Keratinocyte (primary cell): ENCODE measurements around the gene TAF1D. TPM values are rescaled to one million over a fixed set of nuclear protein-coding genes. Genes with fewer than 3 reads are reported as not detected.

Experiments
- DNase-seq: peaks from one replicate; pipeline ENCODE4 v3.0.0-alpha.2; 2011; ENCODE audit warnings: low read depth, missing footprints, low spot score
- FAIRE-seq: peaks from 2 replicates; lab custom pipeline; 2011; peaks lifted over from hg19 to GRCh38; lab: Jason Lieb, UNC
- H2AFZ ChIP-seq: 2 replicates; pipeline ENCODE4 v1.6.0; 2012; ENCODE audit warnings: low read length, control low read depth, inconsistent platforms; ENCODE audit not compliant: control insufficient read depth
- H3K27ac ChIP-seq: 2 replicates; pipeline ENCODE4 v1.5.1; 2011; ENCODE audit warnings: low read length; ENCODE audit not compliant: control insufficient read depth, insufficient read depth
- H3K27me3 ChIP-seq: 3 replicates; pipeline ENCODE4 v1.6.0; 2011; ENCODE audit warnings: low read length; ENCODE audit not compliant: control insufficient read depth, insufficient read depth; ENCODE audit errors: extremely low read depth
- H3K36me3 ChIP-seq, 2 experiments: 2 replicates in 1 of 2; 3 replicates in 1 of 2; pipeline ENCODE4 v1.5.1; 2011; ENCODE audit warnings: low read length in 2 of 2, mild to moderate bottlenecking in 1 of 2; ENCODE audit not compliant: control insufficient read depth in 2 of 2, insufficient read depth in 2 of 2; ENCODE audit errors: extremely low read depth in 1 of 2
- H3K4me1 ChIP-seq: 3 replicates; pipeline ENCODE4 v1.5.1; 2011; ENCODE audit warnings: low read length; ENCODE audit not compliant: control insufficient read depth, insufficient read depth; ENCODE audit errors: extremely low read depth
- H3K4me2 ChIP-seq: 3 replicates; pipeline ENCODE4 v1.6.0; 2011; ENCODE audit warnings: low read depth, low read length; ENCODE audit not compliant: control insufficient read depth, insufficient read depth; ENCODE audit errors: extremely low read depth
- H3K4me3 ChIP-seq, 3 experiments: fragments of 200-600 bp in 1 of 3; sonication (generic) in 1 of 3; 2 replicates in 2 of 3; 3 replicates in 1 of 3; pipeline ENCODE4 v1.5.1; 2011 to 2016; ENCODE audit warnings: low read length in 3 of 3, mild to moderate bottlenecking in 3 of 3, control low read depth in 2 of 3, inconsistent platforms in 1 of 3, low read depth in 1 of 3, mixed read lengths in 1 of 3, mixed run types in 1 of 3, moderate library complexity in 1 of 3; ENCODE audit not compliant: control insufficient read depth in 2 of 3, insufficient read depth in 2 of 3; ENCODE audit errors: extremely low read depth in 1 of 3
- H3K79me2 ChIP-seq: 2 replicates; pipeline ENCODE4 v1.6.0; 2012; ENCODE audit warnings: low read length; ENCODE audit not compliant: control insufficient read depth, insufficient read depth
- H3K9ac ChIP-seq: 3 replicates; pipeline ENCODE4 v1.6.0; 2011; ENCODE audit warnings: low read length; ENCODE audit not compliant: control insufficient read depth, insufficient read depth; ENCODE audit errors: extremely low read depth
- H3K9me1 ChIP-seq: 3 replicates; pipeline ENCODE4 v1.6.0; 2011; ENCODE audit warnings: low read length; ENCODE audit not compliant: control insufficient read depth, insufficient read depth; ENCODE audit errors: extremely low read depth
- H3K9me3 ChIP-seq: 2 replicates; pipeline ENCODE4 v1.5.1; 2012; ENCODE audit warnings: low read depth, low read length; ENCODE audit not compliant: control insufficient read depth
- H4K20me1 ChIP-seq: 3 replicates; pipeline ENCODE4 v1.6.0; 2011; ENCODE audit warnings: low read length; ENCODE audit not compliant: control insufficient read depth, insufficient read depth; ENCODE audit errors: extremely low read depth
- EZH2 ChIP-seq: IDR thresholded peaks from one replicate; pipeline ENCODE4 v1.6.1; 2012; ENCODE audit warnings: inconsistent platforms, mild to moderate bottlenecking, low read length, moderate library complexity
- dilution Hi-C: fragments of 300-500 bp; cut with MboI; formaldehyde crosslinking; loops from one replicate; pipeline ENCODE4 v1.7.0; 2020; ENCODE audit warnings: low sequenced_read_pairs; ENCODE audit not compliant: extremely low pct_ligation_motif_present
- polyA plus RNA-seq, 5 experiments: library from polyadenylated mRNA; depleted of rRNA in 3 of 5; stranded (reverse) in 3 of 5; stranded (forward) in 1 of 5; unstranded in 1 of 5; fragments of >200 nt; gene quantifications; 1 replicate in 1 of 5; 2 replicates in 3 of 5; 3 replicates in 1 of 5; pipeline versions ENCODE4 v1.2.1 to v1.2.3, GENCODE V29; 2011 to 2012; ENCODE audit warnings: missing spikeins in 2 of 5, low read depth in 1 of 5, low replicate concordance in 1 of 5
- TF ChIP-seq, protein P1 (sequence below), 3 experiments: IDR thresholded peaks in 1 of 3; conservative IDR thresholded peaks in 1 of 3; optimal IDR thresholded peaks in 1 of 3; 2 replicates in 2 of 3; 3 replicates in 1 of 3; pipeline versions ENCODE3 to v1.5.1; 2011; ENCODE audit warnings: low read length in 3 of 3, mild to moderate bottlenecking in 3 of 3, moderate library complexity in 2 of 3, control low read depth in 1 of 3, inconsistent platforms in 1 of 3; ENCODE audit not compliant: insufficient read depth in 2 of 3; ENCODE audit errors: extremely low read depth in 1 of 3

The TAF1D gene
- polyA plus RNA-seq, 1 donor (not counting 4 experiments of a cell fraction or from before 2014, with no cell fraction given), result 224 TPM

DNA sequence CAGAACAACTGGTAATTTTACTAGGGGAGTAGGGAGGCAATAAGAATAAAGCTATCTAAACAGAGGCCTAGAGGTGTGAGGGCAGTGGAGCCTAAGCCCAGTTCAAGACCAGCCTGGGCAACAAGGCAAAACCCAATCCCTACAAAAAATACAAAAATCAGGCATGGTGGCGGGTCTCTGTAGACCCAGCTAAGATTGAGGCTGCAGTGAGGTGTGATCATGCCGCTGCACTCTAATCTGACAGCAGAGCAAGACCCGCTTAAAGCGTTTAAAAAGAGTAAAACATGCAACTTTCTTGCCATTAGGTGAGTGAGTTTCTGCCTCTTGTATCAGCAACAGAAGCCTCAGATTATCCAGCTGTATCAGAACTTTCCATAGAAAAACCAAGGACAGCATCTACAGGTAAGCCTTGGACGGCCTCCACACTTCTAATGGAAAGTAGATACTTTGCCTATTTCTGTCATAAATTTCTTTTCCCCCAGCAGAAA lies 12.1 kb downstream of the TAF1D start:
- Histone ChIP-seq H3K4me2 (no peak overlapping the region), H3K9ac (no peak overlapping the region), H3K27ac (no peak overlapping the region), H4K20me1 (peaks cover 21% of the 10 kb centered on the region), H3K4me1 (no peaks in the 10 kb centered on the region), H3K4me3 (no peak overlapping the region), H3K9me1 (no peaks in the 10 kb centered on the region), H3K79me2 (peaks cover 8% of the 10 kb centered on the region), H3K36me3 (peaks cover 19 to 38% of the 10 kb centered on the region in 2 experiments), H3K9me3 (no peaks in the 10 kb centered on the region), H3K27me3 (no peaks in the 10 kb centered on the region), H2AFZ (no peak overlapping the region)
- TF ChIP-seq EZH2, result no peak
- TF ChIP-seq, protein P1, sequence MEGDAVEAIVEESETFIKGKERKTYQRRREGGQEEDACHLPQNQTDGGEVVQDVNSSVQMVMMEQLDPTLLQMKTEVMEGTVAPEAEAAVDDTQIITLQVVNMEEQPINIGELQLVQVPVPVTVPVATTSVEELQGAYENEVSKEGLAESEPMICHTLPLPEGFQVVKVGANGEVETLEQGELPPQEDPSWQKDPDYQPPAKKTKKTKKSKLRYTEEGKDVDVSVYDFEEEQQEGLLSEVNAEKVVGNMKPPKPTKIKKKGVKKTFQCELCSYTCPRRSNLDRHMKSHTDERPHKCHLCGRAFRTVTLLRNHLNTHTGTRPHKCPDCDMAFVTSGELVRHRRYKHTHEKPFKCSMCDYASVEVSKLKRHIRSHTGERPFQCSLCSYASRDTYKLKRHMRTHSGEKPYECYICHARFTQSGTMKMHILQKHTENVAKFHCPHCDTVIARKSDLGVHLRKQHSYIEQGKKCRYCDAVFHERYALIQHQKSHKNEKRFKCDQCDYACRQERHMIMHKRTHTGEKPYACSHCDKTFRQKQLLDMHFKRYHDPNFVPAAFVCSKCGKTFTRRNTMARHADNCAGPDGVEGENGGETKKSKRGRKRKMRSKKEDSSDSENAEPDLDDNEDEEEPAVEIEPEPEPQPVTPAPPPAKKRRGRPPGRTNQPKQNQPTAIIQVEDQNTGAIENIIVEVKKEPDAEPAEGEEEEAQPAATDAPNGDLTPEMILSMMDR (optimal IDR thresholded peaks at IDR 0.05 in 1 of 3, IDR thresholded peaks at IDR 0.05 in 1 of 3, conservative IDR thresholded peaks at IDR 0.05 in 1 of 3; ENCODE audit: extremely low read depth in 1 of 3, insufficient read depth in 2 of 3, low read length in 3 of 3), result no peak
- dilution Hi-C loops, result no loop called here
- FAIRE-seq (no peak), DNase-seq (no peak)

DNA sequence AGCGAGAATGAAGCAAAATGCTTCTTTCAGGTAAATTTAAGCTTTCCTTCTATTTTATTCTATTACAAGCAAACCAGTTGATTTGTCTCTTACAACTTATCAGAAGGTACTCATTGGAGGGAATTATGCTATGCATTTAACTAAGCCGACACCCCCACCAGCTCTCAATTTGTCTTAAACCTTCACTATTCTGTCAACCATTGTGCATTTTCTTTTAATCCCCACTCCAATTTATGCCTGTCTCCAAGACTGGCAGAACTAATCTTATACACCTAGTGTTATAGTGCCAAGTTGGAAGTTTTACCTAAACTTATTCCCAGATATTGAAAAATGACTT lies 12.5 kb downstream of the TAF1D start:
- H3K36me3 ChIP-seq, result peaks cover 19 to 35% of the 10 kb centered on the region in 2 experiments
- dilution Hi-C loops, result no loop called here

More for the DNA sequence above, 12.5 kb downstream of the TAF1D start:
- Histone ChIP-seq H3K4me1 (no peaks in the 10 kb centered on the region), H2AFZ (no peak overlapping the region), H3K27ac (no peak overlapping the region), H3K79me2 (peaks cover 7% of the 10 kb centered on the region), H3K9me1 (no peaks in the 10 kb centered on the region), H3K4me2 (no peak overlapping the region), H3K9me3 (no peaks in the 10 kb centered on the region), H4K20me1 (peaks cover 21% of the 10 kb centered on the region), H3K4me3 (no peak overlapping the region), H3K9ac (no peak overlapping the region), H3K27me3 (no peaks in the 10 kb centered on the region)
- no peak for TF ChIP-seq EZH2
- TF ChIP-seq, protein P1 (optimal IDR thresholded peaks at IDR 0.05 in 1 of 3, IDR thresholded peaks at IDR 0.05 in 1 of 3, conservative IDR thresholded peaks at IDR 0.05 in 1 of 3; ENCODE audit: extremely low read depth in 1 of 3, insufficient read depth in 2 of 3, low read length in 3 of 3), result no peak
- DNase-seq, result no peak
- no peak for FAIRE-seq
